Measurements from ENCODE around the gene IL17D.

DNA sequence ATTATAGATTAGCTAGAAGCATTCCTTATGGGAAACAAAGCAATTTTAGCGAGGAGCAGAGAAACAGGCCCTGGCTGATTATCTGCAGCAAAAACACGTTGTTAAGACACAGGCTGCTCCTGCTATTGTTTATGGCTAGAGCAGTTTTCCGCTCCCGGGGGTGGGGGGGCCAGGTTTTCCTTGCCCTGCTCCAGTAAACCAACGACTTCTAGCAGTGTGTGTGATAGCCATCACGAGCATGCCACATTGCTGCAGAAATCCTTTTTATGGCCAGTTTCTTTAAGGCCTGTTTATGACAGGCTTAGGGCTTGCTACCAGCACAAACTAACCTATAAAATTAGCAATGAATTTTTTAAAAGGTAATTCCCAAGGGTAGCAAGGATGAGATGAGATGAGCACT, 18.4 kb upstream of the IL17D start:
- TF ChIP-seq EZH2 (IDR thresholded peaks at IDR 0.05; ENCODE audit: low read depth, unreplicated experiment) (no peak), POLR2AphosphoS5 (IDR thresholded peaks at IDR 0.05; ENCODE audit: low read depth) (no peak), JUNB (IDR thresholded peaks at IDR 0.05; ENCODE audit: unreplicated experiment) (no peak), ZNF331 (CRISPR knock-in tag; IDR thresholded peaks at IDR 0.05; ENCODE audit: low read depth) (no peak), EZH2phosphoT487 (IDR thresholded peaks at IDR 0.05; ENCODE audit: unreplicated experiment) (no peak), ETS1 (IDR thresholded peaks at IDR 0.05) (no peak), NANOG (IDR thresholded peaks at IDR 0.05; ENCODE audit: borderline replicate concordance) (no peak), ZNF114 (CRISPR knock-in tag; IDR thresholded peaks at IDR 0.05) (no peak)
- TF ChIP-seq, protein P1, sequence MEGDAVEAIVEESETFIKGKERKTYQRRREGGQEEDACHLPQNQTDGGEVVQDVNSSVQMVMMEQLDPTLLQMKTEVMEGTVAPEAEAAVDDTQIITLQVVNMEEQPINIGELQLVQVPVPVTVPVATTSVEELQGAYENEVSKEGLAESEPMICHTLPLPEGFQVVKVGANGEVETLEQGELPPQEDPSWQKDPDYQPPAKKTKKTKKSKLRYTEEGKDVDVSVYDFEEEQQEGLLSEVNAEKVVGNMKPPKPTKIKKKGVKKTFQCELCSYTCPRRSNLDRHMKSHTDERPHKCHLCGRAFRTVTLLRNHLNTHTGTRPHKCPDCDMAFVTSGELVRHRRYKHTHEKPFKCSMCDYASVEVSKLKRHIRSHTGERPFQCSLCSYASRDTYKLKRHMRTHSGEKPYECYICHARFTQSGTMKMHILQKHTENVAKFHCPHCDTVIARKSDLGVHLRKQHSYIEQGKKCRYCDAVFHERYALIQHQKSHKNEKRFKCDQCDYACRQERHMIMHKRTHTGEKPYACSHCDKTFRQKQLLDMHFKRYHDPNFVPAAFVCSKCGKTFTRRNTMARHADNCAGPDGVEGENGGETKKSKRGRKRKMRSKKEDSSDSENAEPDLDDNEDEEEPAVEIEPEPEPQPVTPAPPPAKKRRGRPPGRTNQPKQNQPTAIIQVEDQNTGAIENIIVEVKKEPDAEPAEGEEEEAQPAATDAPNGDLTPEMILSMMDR (conservative IDR thresholded peaks at IDR 0.05; ENCODE audit: low read depth in 2 of 2), result no peak
- TF ChIP-seq, protein P2, sequence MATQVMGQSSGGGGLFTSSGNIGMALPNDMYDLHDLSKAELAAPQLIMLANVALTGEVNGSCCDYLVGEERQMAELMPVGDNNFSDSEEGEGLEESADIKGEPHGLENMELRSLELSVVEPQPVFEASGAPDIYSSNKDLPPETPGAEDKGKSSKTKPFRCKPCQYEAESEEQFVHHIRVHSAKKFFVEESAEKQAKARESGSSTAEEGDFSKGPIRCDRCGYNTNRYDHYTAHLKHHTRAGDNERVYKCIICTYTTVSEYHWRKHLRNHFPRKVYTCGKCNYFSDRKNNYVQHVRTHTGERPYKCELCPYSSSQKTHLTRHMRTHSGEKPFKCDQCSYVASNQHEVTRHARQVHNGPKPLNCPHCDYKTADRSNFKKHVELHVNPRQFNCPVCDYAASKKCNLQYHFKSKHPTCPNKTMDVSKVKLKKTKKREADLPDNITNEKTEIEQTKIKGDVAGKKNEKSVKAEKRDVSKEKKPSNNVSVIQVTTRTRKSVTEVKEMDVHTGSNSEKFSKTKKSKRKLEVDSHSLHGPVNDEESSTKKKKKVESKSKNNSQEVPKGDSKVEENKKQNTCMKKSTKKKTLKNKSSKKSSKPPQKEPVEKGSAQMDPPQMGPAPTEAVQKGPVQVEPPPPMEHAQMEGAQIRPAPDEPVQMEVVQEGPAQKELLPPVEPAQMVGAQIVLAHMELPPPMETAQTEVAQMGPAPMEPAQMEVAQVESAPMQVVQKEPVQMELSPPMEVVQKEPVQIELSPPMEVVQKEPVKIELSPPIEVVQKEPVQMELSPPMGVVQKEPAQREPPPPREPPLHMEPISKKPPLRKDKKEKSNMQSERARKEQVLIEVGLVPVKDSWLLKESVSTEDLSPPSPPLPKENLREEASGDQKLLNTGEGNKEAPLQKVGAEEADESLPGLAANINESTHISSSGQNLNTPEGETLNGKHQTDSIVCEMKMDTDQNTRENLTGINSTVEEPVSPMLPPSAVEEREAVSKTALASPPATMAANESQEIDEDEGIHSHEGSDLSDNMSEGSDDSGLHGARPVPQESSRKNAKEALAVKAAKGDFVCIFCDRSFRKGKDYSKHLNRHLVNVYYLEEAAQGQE (IDR thresholded peaks at IDR 0.05; ENCODE audit: unreplicated experiment), result no peak

All from GM23338 (cell line).